Activated naive CD8-positive, alpha-beta T cell treated with anti-CD3 and anti-CD28 coated beads, Interleukin-2, amount 10 ng/mL, durations not matched to agents 7 days and 5 days (primary cell): ENCODE measurements around the gene SLC13A1. TPM values are rescaled to one million over a fixed set of nuclear protein-coding genes. Genes with fewer than 3 reads are reported as not detected.

Source experiments
- ATAC-seq: fragments of 150-1000 bp; cut with Tn5 transposase; one replicate; pipeline ENCODE4 v1.10.0; 2021; ENCODE audit warnings: low read depth, moderate library complexity
- POLR2A ChIA-PET: fragments of 350-600 bp; sonication (Branson Sonifier 250); formaldehyde crosslinking; loops from one replicate; lab custom pipeline; 2021; ENCODE audit warnings: antibody characterized with exemption; lab: Charles Lee
- DNase-seq: peaks from one replicate; pipeline ENCODE4 v3.0.0; 2021
- H3K27ac Mint-ChIP-seq: one replicate; pipeline ENCODE4 v1.8.0; 2022; ENCODE audit warnings: mild to moderate bottlenecking, mixed read lengths
- H3K27me3 Mint-ChIP-seq: one replicate; pipeline ENCODE4 v1.8.0; 2022; ENCODE audit warnings: mild to moderate bottlenecking, moderate library complexity, mixed read lengths
- H3K36me3 Mint-ChIP-seq: one replicate; pipeline ENCODE4 v1.8.0; 2021; ENCODE audit warnings: mild to moderate bottlenecking, mixed read lengths
- H3K4me1 Mint-ChIP-seq: one replicate; pipeline ENCODE4 v1.8.0; 2021; ENCODE audit warnings: mixed read lengths
- H3K4me3 Mint-ChIP-seq: one replicate; pipeline ENCODE4 v1.8.0; 2022; ENCODE audit warnings: mild to moderate bottlenecking, moderate library complexity, mixed read lengths
- H3K9me3 Mint-ChIP-seq: one replicate; pipeline ENCODE4 v1.8.0; 2021; ENCODE audit warnings: mixed read lengths
- total RNA-seq, 2 experiments: library from RNA; stranded (reverse); gene quantifications; one replicate each; pipeline ENCODE4 v1.2.3, GENCODE V29; 2021

The SLC13A1 gene
- total RNA-seq, 2 experiments from 2014 or later: not detected

DNA sequence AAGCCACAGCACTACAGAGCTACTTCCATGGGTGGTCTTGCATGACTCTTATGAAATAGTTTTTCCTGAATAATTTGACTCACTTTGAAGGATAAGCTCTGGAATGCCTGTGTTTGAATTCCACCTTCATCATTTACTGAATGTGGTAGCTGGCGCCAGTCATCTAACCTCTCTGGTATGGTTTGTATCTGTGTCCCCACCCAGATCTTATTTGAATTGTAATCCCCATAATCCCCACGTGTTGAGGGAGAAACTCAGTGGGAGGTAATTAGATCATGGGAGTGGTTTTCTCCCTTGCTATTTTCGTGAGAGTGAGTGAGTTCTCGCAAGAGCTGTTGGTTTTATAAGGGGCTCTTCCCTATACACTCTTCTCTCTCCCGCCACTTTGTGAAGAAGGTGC lies 11.2 kb upstream of the SLC13A1 start:
- POLR2A ChIA-PET: no interaction called here
- H3K4me1 Mint-ChIP-seq: no peaks in the 10 kb centered on the region
- no peaks in the 10 kb centered on the region for H3K27me3 Mint-ChIP-seq
- DNase-seq (no peak), ATAC-seq (no peak)
- no peaks in the 10 kb centered on the region for H3K36me3 Mint-ChIP-seq
- no peak overlapping the region for H3K27ac Mint-ChIP-seq
- peaks cover 5% of the 10 kb centered on the region for H3K9me3 Mint-ChIP-seq
- no peak overlapping the region for H3K4me3 Mint-ChIP-seq

- DNase-seq: no peak
- no peak for ATAC-seq
- H3K36me3 Mint-ChIP-seq: no peaks in the 10 kb centered on the region
- no peaks in the 10 kb centered on the region for H3K4me1 Mint-ChIP-seq
- H3K27ac Mint-ChIP-seq: no peak overlapping the region
- H3K27me3 Mint-ChIP-seq: no peaks in the 10 kb centered on the region
- H3K9me3 Mint-ChIP-seq: peaks cover 3% of the 10 kb centered on the region
- POLR2A ChIA-PET: no interaction called here
- no peak overlapping the region for H3K4me3 Mint-ChIP-seq
These were observed 10.0 kb upstream of the SLC13A1 start for GRCh38 chr7:123209786-123210185.

GRCh38 chr7:123208793-123209192 lies 9.0 kb upstream of the SLC13A1 start:
- DNase-seq: no peak
- POLR2A ChIA-PET: no interaction called here

DNA sequence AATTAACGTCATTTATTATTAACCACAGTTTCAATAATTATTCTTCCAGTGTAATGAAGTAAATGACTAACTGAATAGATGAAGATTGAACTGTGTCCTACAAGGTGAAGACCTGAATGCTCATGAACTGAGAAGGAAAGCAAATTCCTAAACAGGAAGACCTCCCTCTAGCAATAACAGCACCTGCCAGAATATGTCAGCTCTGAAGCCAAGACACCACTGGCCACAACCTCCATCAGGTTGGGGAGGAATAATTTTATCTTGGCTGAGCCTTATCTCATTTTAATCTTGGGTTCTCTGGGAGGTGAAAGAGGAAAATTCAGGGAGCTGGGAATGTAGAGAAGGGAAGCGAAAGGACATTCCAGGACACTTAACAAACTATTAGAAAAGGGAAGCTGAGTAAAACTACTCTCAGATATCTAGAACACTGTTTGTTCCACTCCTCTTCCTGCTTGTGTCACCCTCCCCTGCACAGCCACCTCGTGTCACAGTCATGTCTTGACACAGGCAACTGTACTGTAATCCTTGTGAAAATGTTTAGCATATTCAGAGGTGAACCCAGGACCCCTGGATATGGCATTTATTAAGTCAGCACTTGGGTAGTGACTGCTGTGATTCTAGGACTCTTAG lies 4.6 kb upstream of the SLC13A1 start:
- Mint-ChIP-seq H3K9me3 (no peaks in the 10 kb centered on the region), H3K4me3 (no peak overlapping the region), H3K27ac (no peak overlapping the region), H3K27me3 (no peaks in the 10 kb centered on the region), H3K4me1 (no peaks in the 10 kb centered on the region), H3K36me3 (no peaks in the 10 kb centered on the region)
- POLR2A ChIA-PET: no interaction called here
- DNase-seq (no peak), ATAC-seq (no peak)

More at GRCh38 chr7:123208793-123209192, 9.0 kb upstream of the SLC13A1 start:
- Mint-ChIP-seq H3K4me1 (no peaks in the 10 kb centered on the region), H3K27ac (no peak overlapping the region), H3K36me3 (no peaks in the 10 kb centered on the region), H3K9me3 (no peaks in the 10 kb centered on the region), H3K4me3 (no peak overlapping the region), H3K27me3 (no peaks in the 10 kb centered on the region)
- no peak for ATAC-seq

DNA sequence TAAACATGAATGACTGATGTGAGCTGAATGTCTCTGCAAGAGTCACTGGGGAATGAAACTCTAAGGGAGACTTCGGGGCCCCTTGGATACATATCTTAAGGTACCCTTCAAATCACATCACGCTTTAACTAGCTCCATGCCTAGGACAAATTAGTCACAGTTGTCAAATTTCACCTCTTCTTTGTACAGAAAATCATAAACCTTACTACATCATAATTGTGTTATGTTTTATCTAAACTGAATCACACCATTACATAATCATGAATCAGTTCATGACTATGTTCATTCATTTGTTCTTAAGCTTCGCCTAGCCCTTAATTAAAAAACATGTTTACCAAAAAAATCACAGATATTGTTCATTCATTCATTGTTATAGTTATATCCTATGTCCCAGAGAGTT lies 2.1 kb upstream of the SLC13A1 start:
- Mint-ChIP-seq H3K4me1 (no peaks in the 10 kb centered on the region), H3K4me3 (no peak overlapping the region), H3K27ac (no peak overlapping the region), H3K27me3 (no peaks in the 10 kb centered on the region), H3K36me3 (no peaks in the 10 kb centered on the region), H3K9me3 (no peaks in the 10 kb centered on the region)
- ATAC-seq: no peak
- POLR2A ChIA-PET: no interaction called here
- no peak for DNase-seq

- Mint-ChIP-seq H3K4me3 (no peak overlapping the region), H3K9me3 (no peaks in the 10 kb centered on the region), H3K27me3 (no peaks in the 10 kb centered on the region), H3K27ac (no peak overlapping the region), H3K36me3 (no peaks in the 10 kb centered on the region), H3K4me1 (no peaks in the 10 kb centered on the region)
- ATAC-seq (no peak), DNase-seq (no peak)
- POLR2A ChIA-PET: no interaction called here
These were observed 809 bp downstream of the SLC13A1 start for GRCh38 chr7:123198668-123199652.

DNA sequence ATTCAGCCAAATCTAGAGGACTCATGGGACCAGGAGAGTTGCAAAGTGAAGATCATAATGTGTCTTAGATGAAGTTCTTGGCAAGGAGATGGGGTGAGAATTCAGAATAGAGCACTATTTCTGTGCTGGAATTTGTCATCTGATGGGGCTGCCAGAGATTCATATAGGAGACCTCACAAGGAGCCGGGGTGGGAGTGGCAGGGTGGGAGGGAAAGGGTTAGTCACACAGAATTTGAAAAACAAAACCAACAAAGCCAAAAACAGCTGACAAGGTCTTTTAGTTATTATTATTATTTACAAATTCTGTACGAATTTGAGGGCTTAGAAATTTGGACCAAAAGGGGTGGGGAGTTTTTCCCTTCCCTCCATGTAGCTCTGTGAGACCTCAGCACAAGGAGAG lies 1.7 kb downstream of the SLC13A1 start:
- DNase-seq (no peak), ATAC-seq (no peak)
- Mint-ChIP-seq H3K27me3 (no peaks in the 10 kb centered on the region), H3K36me3 (no peaks in the 10 kb centered on the region), H3K27ac (no peak overlapping the region), H3K4me3 (no peak overlapping the region), H3K9me3 (no peaks in the 10 kb centered on the region), H3K4me1 (no peaks in the 10 kb centered on the region)
- POLR2A ChIA-PET: no interaction called here

DNA sequence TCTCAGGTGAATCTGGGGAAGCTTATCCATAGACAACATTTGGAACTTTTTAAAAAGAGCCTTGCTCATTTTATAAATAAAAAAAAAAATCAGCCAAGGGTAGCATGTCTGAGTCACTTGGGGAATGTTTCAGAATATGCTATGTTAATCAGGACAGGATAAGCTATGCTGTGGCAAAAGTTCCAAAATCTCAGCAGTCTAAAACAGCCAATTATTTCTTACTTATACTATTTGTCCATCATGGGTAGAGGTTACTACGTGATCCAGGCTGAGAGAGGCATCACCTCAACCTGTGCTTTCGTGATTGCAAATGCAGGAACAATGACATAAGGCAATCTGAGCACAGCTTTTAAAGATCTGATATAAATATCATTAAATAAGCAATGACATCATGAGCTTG lies 6.5 kb downstream of the SLC13A1 start:
- Mint-ChIP-seq H3K9me3 (no peaks in the 10 kb centered on the region), H3K4me3 (no peak overlapping the region), H3K27ac (no peak overlapping the region), H3K36me3 (no peaks in the 10 kb centered on the region), H3K27me3 (no peaks in the 10 kb centered on the region), H3K4me1 (no peaks in the 10 kb centered on the region)
- DNase-seq (no peak), ATAC-seq (no peak)
- POLR2A ChIA-PET: no interaction called here

DNA sequence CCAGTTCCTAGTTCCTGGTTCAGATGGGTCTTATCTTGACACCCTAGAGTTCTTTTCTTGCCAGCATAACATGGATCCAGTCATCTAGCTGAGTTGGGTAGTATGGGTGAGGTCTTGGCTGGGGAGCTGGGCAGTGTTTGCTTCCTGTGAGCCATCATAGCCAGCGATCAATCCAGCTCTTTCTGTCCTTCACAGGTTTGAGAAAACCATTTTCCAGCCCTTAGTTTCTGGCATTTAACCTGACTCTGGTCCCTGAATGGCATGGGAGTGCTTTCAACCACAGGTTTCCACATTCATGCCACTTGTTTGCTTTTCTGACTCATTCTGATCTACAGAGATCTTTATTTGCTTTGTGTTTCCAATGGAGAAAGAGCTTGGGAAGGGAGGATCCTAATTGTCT lies 8.6 kb downstream of the SLC13A1 start:
- POLR2A ChIA-PET: no interaction called here
- Mint-ChIP-seq H3K9me3 (no peaks in the 10 kb centered on the region), H3K36me3 (no peaks in the 10 kb centered on the region), H3K4me3 (no peak overlapping the region), H3K27me3 (no peaks in the 10 kb centered on the region), H3K27ac (no peak overlapping the region), H3K4me1 (no peaks in the 10 kb centered on the region)
- DNase-seq: no peak
- ATAC-seq: no peak

- no peak overlapping the region for H3K27ac Mint-ChIP-seq
- ATAC-seq (no peak), DNase-seq (no peak)
- no peaks in the 10 kb centered on the region for H3K4me1 Mint-ChIP-seq
- H3K4me3 Mint-ChIP-seq: no peak overlapping the region
- POLR2A ChIA-PET: no interaction called here
- H3K9me3 Mint-ChIP-seq: no peaks in the 10 kb centered on the region
- no peaks in the 10 kb centered on the region for H3K27me3 Mint-ChIP-seq
- no peaks in the 10 kb centered on the region for H3K36me3 Mint-ChIP-seq
These were observed 9.5 kb downstream of the SLC13A1 start for GRCh38 chr7:123190109-123190831.

- Mint-ChIP-seq H3K4me1 (no peaks in the 10 kb centered on the region), H3K36me3 (no peaks in the 10 kb centered on the region), H3K9me3 (peaks cover 1% of the 10 kb centered on the region), H3K27ac (no peak overlapping the region), H3K4me3 (no peak overlapping the region), H3K27me3 (no peaks in the 10 kb centered on the region)
- ATAC-seq: no peak
- POLR2A ChIA-PET: no interaction called here
- no peak for DNase-seq
These were observed 14.0 kb downstream of the SLC13A1 start for GRCh38 chr7:123185756-123186155.

- Mint-ChIP-seq H3K36me3 (no peaks in the 10 kb centered on the region), H3K4me3 (no peak overlapping the region), H3K27ac (no peak overlapping the region), H3K27me3 (no peaks in the 10 kb centered on the region), H3K9me3 (peaks cover 1% of the 10 kb centered on the region), H3K4me1 (no peaks in the 10 kb centered on the region)
- no peak for DNase-seq
- ATAC-seq: no peak
- POLR2A ChIA-PET: no interaction called here
These were observed 15.5 kb downstream of the SLC13A1 start for GRCh38 chr7:123184271-123184670.

- H3K4me1 Mint-ChIP-seq: no peaks in the 10 kb centered on the region
- no peak for ATAC-seq
These were observed 16.3 kb downstream of the SLC13A1 start for GRCh38 chr7:123183431-123183830.

More at GRCh38 chr7:123183431-123183830, 16.3 kb downstream of the SLC13A1 start:
- Mint-ChIP-seq H3K27ac (no peak overlapping the region), H3K27me3 (no peaks in the 10 kb centered on the region), H3K9me3 (peaks cover 1% of the 10 kb centered on the region), H3K4me3 (no peak overlapping the region), H3K36me3 (no peaks in the 10 kb centered on the region)
- DNase-seq: no peak
- POLR2A ChIA-PET: no interaction called here
